ENCODE measurements around the gene CHTF18. TPM values are rescaled to one million over a fixed set of nuclear protein-coding genes. Genes with fewer than 3 reads are reported as not detected.

Gene CHTF18
- total and polyA plus RNA-seq, 9 of the 15 experiments (the other 6 are each of a cell fraction or from before 2014, with no cell fraction given): 2.5 to 123 (median 17.0) TPM

GRCh38 chr16:807347-808084 lies 19.1 kb downstream of the CHTF18 start (continued):
- TF ChIP-seq NR2C1 (IDR thresholded peaks at IDR 0.05) (peak; percentile 97), NR2C1 (tag; IDR thresholded peaks at IDR 0.05) (peak; percentile 98), ZMIZ1 (IDR thresholded peaks at IDR 0.05; ENCODE audit: low read depth in 2 of 2, low read length in 2 of 2) (0 out of 4 replicates have a peak, but pooled peaks of 1 of the 2 experiments have one; percentile 11), MEIS2 (IDR thresholded peaks at IDR 0.05; ENCODE audit: partially characterized antibody) (peak; percentile 98), L3MBTL2 (IDR thresholded peaks at IDR 0.05) (peak; percentile 96), TEAD2 (tag; IDR thresholded peaks at IDR 0.05) (no peak), ZNF655 (CRISPR knock-in tag; IDR thresholded peaks at IDR 0.05) (no peak), HNRNPK (IDR thresholded peaks at IDR 0.05; ENCODE audit: low read depth, low read length, poor library complexity, severe bottlenecking) (peak; percentile 26), ZBTB2 (IDR thresholded peaks at IDR 0.05) (peak; percentile 77; the same call in 1 of the 2 replicates), MTA3 (IDR thresholded peaks at IDR 0.05; ENCODE audit: borderline replicate concordance) (peak; percentile 75; the same call in 1 of the 2 replicates), GMEB1 (CRISPR knock-in tag; IDR thresholded peaks at IDR 0.05) (peak; percentile 81), PKNOX1 (IDR thresholded peaks at IDR 0.05) (peak; percentile 96), THAP12 (CRISPR knock-in tag; IDR thresholded peaks at IDR 0.05) (peak; percentile 53; the same call in 1 of the 2 replicates), POLR2AphosphoS2 (IDR thresholded peaks at IDR 0.05; ENCODE audit: low read length) (peak; percentile 57; the same call in 1 of the 2 replicates), POLR2G (IDR thresholded peaks at IDR 0.05; ENCODE audit: low read depth, low read length) (peak; percentile 97)
